ENCODE measurements around the gene CAGE1. TPM values are rescaled to one million over a fixed set of nuclear protein-coding genes. Genes with fewer than 3 reads are reported as not detected.

Gene CAGE1
- total and polyA plus RNA-seq, 2 donors (not counting 1 experiment from before 2014, with no cell fraction given), result 0.17 TPM; not detected in 1

DNA sequence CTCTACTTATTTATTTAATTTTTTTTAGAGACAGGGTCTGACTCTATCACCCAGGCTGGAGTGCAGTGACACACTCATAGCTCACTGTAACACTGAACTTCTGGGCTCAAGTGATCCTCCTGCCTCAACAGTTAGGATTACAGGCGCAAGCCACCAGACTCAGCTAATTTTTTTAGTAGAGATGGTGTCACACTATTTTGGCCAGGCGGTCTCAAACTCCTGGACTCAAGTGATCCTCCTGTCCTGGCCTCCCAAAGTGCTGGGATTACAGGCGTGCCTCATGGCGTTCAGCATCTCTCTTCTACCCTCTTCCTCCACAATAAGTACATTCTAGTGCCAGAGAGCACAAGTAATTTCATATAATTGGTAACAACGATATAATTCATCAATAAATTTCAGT is 82.0 kb downstream of the CAGE1 start:
- H3K4me2 ChIP-seq (ENCODE audit: extremely low read depth, insufficient read depth, low read length), result no peak overlapping the region
- H4K20me1 ChIP-seq (ENCODE audit: control insufficient read depth, extremely low read depth, insufficient read depth, low read length), result peaks cover 3% of the 10 kb centered on the region
- no peak for DNase-seq (ENCODE audit: low read depth in 2 of 2)
- no peaks in the 10 kb centered on the region for H3K9me3 ChIP-seq (ENCODE audit: control insufficient read depth, insufficient read depth, low read depth, low read length)
- H3K79me2 ChIP-seq (ENCODE audit: control insufficient read depth, insufficient read depth, low read length), result peaks cover 67% of the 10 kb centered on the region
- peaks cover 6% of the 10 kb centered on the region for H3K36me3 ChIP-seq (ENCODE audit: control insufficient read depth, insufficient read depth, low read length)
- peaks cover 3% of the 10 kb centered on the region for H3K4me1 ChIP-seq (ENCODE audit: control insufficient read depth, extremely low read depth, insufficient read depth, low read length)
- H3K4me3 ChIP-seq (replicated peaks in 1 of 4; ENCODE audit: control extremely low read depth in 1 of 4, insufficient read depth in 1 of 4, low read depth in 3 of 4, low read length in 4 of 4), result no peak overlapping the region
- H2AFZ ChIP-seq (ENCODE audit: low read length), result no peak overlapping the region
- no peak overlapping the region for H3K27ac ChIP-seq (ENCODE audit: insufficient read depth, low read length)
- no peak overlapping the region for H3K9ac ChIP-seq (ENCODE audit: insufficient read depth, low read length)
- no peak for TF ChIP-seq EZH2 (IDR thresholded peaks at IDR 0.05; ENCODE audit: low read length, missing control alignments)
- TF ChIP-seq, protein P1, sequence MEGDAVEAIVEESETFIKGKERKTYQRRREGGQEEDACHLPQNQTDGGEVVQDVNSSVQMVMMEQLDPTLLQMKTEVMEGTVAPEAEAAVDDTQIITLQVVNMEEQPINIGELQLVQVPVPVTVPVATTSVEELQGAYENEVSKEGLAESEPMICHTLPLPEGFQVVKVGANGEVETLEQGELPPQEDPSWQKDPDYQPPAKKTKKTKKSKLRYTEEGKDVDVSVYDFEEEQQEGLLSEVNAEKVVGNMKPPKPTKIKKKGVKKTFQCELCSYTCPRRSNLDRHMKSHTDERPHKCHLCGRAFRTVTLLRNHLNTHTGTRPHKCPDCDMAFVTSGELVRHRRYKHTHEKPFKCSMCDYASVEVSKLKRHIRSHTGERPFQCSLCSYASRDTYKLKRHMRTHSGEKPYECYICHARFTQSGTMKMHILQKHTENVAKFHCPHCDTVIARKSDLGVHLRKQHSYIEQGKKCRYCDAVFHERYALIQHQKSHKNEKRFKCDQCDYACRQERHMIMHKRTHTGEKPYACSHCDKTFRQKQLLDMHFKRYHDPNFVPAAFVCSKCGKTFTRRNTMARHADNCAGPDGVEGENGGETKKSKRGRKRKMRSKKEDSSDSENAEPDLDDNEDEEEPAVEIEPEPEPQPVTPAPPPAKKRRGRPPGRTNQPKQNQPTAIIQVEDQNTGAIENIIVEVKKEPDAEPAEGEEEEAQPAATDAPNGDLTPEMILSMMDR (conservative IDR thresholded peaks at IDR 0.05 in 1 of 2, IDR thresholded peaks at IDR 0.05 in 1 of 2; ENCODE audit: low read depth in 1 of 2, low read length in 2 of 2), result no peak
- H3K27me3 ChIP-seq (ENCODE audit: control insufficient read depth, insufficient read depth, low read length), result no peaks in the 10 kb centered on the region

DNA sequence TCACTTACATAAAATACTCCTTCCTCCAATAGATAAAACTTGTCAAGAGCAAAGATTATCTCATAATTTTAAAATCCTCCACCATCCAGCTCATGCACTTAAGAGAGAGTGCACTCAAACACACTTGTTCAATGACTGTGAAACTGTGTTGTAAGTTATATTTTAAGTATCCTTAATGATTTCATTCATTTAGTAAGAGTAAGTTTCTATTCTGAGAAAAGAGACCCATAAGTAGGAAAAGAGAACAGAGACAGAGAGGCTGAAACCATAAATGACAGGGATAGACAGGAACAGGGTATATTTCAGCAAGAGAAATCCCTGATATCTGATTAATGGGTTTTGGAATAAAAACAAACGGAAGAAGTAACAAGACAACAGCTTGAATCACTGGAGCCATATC is 84.7 kb downstream of the CAGE1 start:
- H3K27me3 ChIP-seq (ENCODE audit: control insufficient read depth, insufficient read depth, low read length), result no peaks in the 10 kb centered on the region
- no peak for DNase-seq (ENCODE audit: low read depth in 2 of 2)
- H3K79me2 ChIP-seq (ENCODE audit: control insufficient read depth, insufficient read depth, low read length), result peaks cover 41% of the 10 kb centered on the region
- no peak overlapping the region for H3K4me2 ChIP-seq (ENCODE audit: extremely low read depth, insufficient read depth, low read length)
- peaks cover 8% of the 10 kb centered on the region for H3K36me3 ChIP-seq (ENCODE audit: control insufficient read depth, insufficient read depth, low read length)
- H4K20me1 ChIP-seq (ENCODE audit: control insufficient read depth, extremely low read depth, insufficient read depth, low read length), result peaks cover 3% of the 10 kb centered on the region
- no peaks in the 10 kb centered on the region for H3K4me1 ChIP-seq (ENCODE audit: control insufficient read depth, extremely low read depth, insufficient read depth, low read length)
- TF ChIP-seq, protein P1 (conservative IDR thresholded peaks at IDR 0.05 in 1 of 2, IDR thresholded peaks at IDR 0.05 in 1 of 2; ENCODE audit: low read depth in 1 of 2, low read length in 2 of 2), result no peak
- no peak for TF ChIP-seq EZH2 (IDR thresholded peaks at IDR 0.05; ENCODE audit: low read length, missing control alignments)
- no peak overlapping the region for H3K27ac ChIP-seq (ENCODE audit: insufficient read depth, low read length)
- H3K9ac ChIP-seq (ENCODE audit: insufficient read depth, low read length), result no peak overlapping the region
- H3K9me3 ChIP-seq (ENCODE audit: control insufficient read depth, insufficient read depth, low read depth, low read length), result no peaks in the 10 kb centered on the region
- no peak overlapping the region for H2AFZ ChIP-seq (ENCODE audit: low read length)
- no peak overlapping the region for H3K4me3 ChIP-seq (replicated peaks in 1 of 4; ENCODE audit: control extremely low read depth in 1 of 4, insufficient read depth in 1 of 4, low read depth in 3 of 4, low read length in 4 of 4)

DNA sequence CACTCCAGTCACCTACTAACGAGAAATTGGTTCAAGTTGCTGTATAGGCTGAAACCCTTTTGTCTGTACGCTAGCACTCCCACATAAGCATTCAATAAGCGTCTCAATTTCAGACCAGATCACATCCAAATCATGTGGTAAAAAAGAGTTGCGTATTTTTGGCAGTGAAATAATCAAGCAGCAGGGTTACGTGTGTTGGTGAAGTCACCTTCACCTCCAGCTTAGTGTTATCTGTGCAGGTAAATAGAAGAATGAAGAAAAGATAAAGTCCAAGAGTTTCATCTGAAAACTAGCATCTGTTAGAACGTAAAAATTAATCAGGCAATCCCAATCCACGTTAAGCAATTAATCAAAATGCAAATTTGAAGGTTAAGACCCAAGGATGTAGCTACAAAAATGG is 87.8 kb downstream of the CAGE1 start:
- Histone ChIP-seq H3K9me3 (ENCODE audit: control insufficient read depth, insufficient read depth, low read depth, low read length) (no peaks in the 10 kb centered on the region), H3K4me3 (replicated peaks in 1 of 4; ENCODE audit: control extremely low read depth in 1 of 4, insufficient read depth in 1 of 4, low read depth in 3 of 4, low read length in 4 of 4) (no peak overlapping the region), H3K4me2 (ENCODE audit: extremely low read depth, insufficient read depth, low read length) (no peak overlapping the region), H3K36me3 (ENCODE audit: control insufficient read depth, insufficient read depth, low read length) (peaks cover 9% of the 10 kb centered on the region), H3K27ac (ENCODE audit: insufficient read depth, low read length) (no peak overlapping the region), H3K79me2 (ENCODE audit: control insufficient read depth, insufficient read depth, low read length) (peaks cover 17% of the 10 kb centered on the region), H3K27me3 (ENCODE audit: control insufficient read depth, insufficient read depth, low read length) (no peaks in the 10 kb centered on the region), H3K4me1 (ENCODE audit: control insufficient read depth, extremely low read depth, insufficient read depth, low read length) (no peaks in the 10 kb centered on the region), H4K20me1 (ENCODE audit: control insufficient read depth, extremely low read depth, insufficient read depth, low read length) (peaks cover 3% of the 10 kb centered on the region), H2AFZ (ENCODE audit: low read length) (no peak overlapping the region), H3K9ac (ENCODE audit: insufficient read depth, low read length) (no peak overlapping the region)
- TF ChIP-seq, protein P1 (conservative IDR thresholded peaks at IDR 0.05 in 1 of 2, IDR thresholded peaks at IDR 0.05 in 1 of 2; ENCODE audit: low read depth in 1 of 2, low read length in 2 of 2), result no peak
- no peak for TF ChIP-seq EZH2 (IDR thresholded peaks at IDR 0.05; ENCODE audit: low read length, missing control alignments)
- DNase-seq (ENCODE audit: low read depth in 2 of 2), result no peak

Measured in fibroblast of lung (primary cell).